GM20000 (cell line): Measurements from ENCODE around the gene GABRG3.
"Not testable (repeated sequence)": the region's sequence is repeated elsewhere in the genome, so short reads cannot be mapped to it uniquely, and the experiment has no call there.

ENCODE experiments used
- DNase-seq: peaks from one replicate; pipeline ENCODE4 v3.0.0; 2012; ENCODE audit warnings: low spot score
- CTCF ChIP-seq: IDR thresholded peaks from 2 replicates; pipeline ENCODE4 v1.5.1; 2012; ENCODE audit warnings: mild to moderate bottlenecking, control low read depth; ENCODE audit errors: extremely low read depth, missing control alignments

Gene GABRG3

GRCh38 chr15:27170851-27171250, 199.9 kb downstream of the GABRG3 start:
- DNase-seq = no peak
- TF ChIP-seq CTCF = no peak

- no peak for DNase-seq
- no peak for TF ChIP-seq CTCF
These were observed 201.8 kb downstream of the GABRG3 start for GRCh38 chr15:27172821-27173220.

DNA sequence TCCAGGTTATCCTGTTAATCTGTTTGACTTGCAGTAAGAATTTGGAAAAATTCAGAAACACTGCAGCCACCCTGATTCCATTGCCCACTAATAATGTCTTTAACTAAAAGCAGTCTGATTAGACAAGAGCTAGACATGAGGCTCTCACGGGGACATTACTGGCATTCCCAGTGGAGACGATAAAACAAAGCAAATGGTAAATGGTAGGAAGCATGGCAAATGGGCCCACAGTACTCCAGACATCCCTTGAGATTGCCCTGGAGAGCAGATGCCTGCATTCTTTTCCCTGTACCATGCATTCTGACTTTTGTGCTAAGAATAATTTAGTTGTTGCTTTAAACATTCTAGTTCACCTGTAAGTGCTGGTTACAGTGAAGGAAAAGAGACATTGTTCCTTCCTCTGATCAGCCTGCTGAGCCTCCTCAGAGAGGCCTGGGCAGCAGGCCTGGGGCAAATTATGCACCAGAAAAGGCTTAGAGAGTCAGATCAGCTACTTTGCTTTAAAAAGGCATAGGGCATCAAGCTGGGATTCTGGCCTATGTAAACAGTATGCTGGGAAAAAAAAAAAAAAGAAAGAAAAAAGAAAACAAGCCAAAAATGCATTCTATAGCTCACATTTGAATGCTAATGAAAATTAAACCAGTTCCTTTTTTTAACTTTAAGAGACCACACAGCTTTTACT, 204.6 kb downstream of the GABRG3 start:
- no peak for DNase-seq
- no peak for TF ChIP-seq CTCF

- no peak for DNase-seq
- no peak for TF ChIP-seq CTCF
These were observed 205.9 kb downstream of the GABRG3 start for GRCh38 chr15:27176785-27177406.

GRCh38 chr15:27179789-27180188, 208.8 kb downstream of the GABRG3 start:
- no peak for TF ChIP-seq CTCF
- DNase-seq = no peak

DNA sequence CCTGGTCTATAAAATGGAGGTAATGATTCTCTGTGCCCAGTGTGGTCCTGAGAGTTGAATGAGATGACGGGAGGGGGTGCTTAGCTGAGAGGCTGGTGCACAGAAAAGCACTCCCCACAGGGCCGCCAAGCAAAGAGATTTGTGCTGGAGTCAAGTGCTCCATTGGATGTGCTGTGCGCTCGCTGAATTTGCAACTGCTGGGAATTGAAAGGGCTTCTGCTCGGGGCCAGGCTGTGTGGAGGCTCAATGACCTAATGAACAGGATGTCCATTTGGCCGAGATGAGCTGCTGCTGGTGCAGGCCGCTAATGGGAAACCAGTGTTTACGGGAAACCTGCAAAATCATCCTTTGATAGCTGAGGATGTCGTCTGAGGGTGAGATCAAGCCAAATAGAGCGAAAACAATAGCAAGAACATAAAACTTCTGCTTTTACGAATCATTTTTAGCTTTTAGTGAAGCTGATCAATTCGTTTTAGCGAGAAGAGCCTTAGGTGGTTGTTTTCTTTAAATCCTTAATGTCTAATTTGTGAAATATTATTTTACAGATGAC, 211.7 kb downstream of the GABRG3 start:
- no peak for DNase-seq
- no peak for TF ChIP-seq CTCF

GRCh38 chr15:27183201-27183600, 212.2 kb downstream of the GABRG3 start:
- DNase-seq = no peak
- no peak for TF ChIP-seq CTCF

GRCh38 chr15:27191515-27191914, 220.5 kb downstream of the GABRG3 start:
- DNase-seq = not testable (repeated sequence)
